AG04449 (cell line): ENCODE data around the gene ZKSCAN2.

Experiments used
- CTCF ChIA-PET: fragments of 350-600 bp; formaldehyde crosslinking; extraction: SDS; loops from one replicate; lab custom pipeline; 2021; ENCODE audit warnings: antibody characterized with exemption; lab: Yijun Ruan, JAX
- POLR2A ChIA-PET: fragments of 400-600, 350-600 bp; formaldehyde crosslinking; extraction: SDS; loops from one replicate; lab custom pipeline; 2020; ENCODE audit warnings: antibody characterized with exemption, inconsistent platforms; lab: Yijun Ruan, JAX
- DNase-seq: peaks from one replicate; pipeline ENCODE4 v3.0.0-alpha.2; 2010; ENCODE audit warnings: low read depth, low spot score
- H3K4me3 ChIP-seq: 2 replicates; pipeline ENCODE4 v1.5.1; 2011; ENCODE audit warnings: low read depth, mild to moderate bottlenecking, control low read depth, low read length
- TF ChIP-seq, protein P1 (sequence below): IDR thresholded peaks from one replicate; pipeline ENCODE4 v1.5.1; 2011; ENCODE audit warnings: mild to moderate bottlenecking, moderate library complexity, low read length, control low read depth, inconsistent platforms; ENCODE audit not compliant: insufficient read depth; ENCODE audit errors: missing control alignments

ZKSCAN2 gene

DNA sequence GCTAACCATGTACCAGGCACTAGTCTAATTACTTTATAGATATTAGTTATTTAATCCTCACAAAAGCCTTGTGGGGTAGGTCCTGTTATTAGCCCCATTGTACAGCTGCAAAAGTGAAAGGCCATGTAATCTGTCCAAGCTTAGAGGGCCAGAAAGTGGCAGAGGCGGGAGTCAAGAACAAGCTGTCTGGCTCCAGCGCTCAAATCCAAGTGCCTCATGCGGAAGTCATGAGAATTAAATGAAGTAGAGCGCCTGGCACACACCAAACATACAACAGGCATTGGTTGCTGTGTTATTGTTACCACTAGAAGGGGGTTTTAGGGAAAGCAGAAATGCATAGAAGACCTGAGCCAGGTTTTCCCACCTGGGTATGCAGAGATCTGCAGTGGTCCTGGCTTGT, 39.7 kb downstream of the ZKSCAN2 start:
- CTCF ChIA-PET, result interaction anchor here (0.8 to 1.9 kb wide), 3 partner anchors 8 to 24 kb away, joined by 3 to 11 read pairs (median 3); no protein-coding TSS in a partner anchor
- DNase-seq, result no peak

DNA sequence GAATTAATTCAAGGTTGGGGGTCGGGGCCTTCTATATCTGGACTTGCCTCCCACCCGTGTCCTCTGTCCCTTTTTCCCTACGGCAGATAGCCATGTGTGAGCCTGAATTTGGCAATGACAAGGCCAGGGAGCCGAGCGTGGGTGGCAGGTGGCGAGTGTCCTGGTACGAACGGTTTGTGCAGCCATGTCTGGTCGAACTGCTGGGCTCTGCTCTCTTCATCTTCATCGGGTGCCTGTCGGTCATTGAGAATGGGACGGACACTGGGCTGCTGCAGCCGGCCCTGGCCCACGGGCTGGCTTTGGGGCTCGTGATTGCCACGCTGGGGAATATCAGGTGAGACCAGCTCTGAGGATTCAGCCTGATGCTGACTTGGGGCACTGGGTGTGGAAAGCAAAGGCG, 40.5 kb downstream of the ZKSCAN2 start:
- DNase-seq, result no peak
- ChIA-PET CTCF (interaction anchor here (1.9 kb wide), 1 partner anchor 9 kb away, joined by 11 read pairs; no protein-coding TSS in a partner anchor), POLR2A (no interaction called here)
- TF ChIP-seq, protein P1, sequence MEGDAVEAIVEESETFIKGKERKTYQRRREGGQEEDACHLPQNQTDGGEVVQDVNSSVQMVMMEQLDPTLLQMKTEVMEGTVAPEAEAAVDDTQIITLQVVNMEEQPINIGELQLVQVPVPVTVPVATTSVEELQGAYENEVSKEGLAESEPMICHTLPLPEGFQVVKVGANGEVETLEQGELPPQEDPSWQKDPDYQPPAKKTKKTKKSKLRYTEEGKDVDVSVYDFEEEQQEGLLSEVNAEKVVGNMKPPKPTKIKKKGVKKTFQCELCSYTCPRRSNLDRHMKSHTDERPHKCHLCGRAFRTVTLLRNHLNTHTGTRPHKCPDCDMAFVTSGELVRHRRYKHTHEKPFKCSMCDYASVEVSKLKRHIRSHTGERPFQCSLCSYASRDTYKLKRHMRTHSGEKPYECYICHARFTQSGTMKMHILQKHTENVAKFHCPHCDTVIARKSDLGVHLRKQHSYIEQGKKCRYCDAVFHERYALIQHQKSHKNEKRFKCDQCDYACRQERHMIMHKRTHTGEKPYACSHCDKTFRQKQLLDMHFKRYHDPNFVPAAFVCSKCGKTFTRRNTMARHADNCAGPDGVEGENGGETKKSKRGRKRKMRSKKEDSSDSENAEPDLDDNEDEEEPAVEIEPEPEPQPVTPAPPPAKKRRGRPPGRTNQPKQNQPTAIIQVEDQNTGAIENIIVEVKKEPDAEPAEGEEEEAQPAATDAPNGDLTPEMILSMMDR, result no peak
- no peak overlapping the region for H3K4me3 ChIP-seq

More for the DNA sequence above, 39.7 kb downstream of the ZKSCAN2 start:
- no peak overlapping the region for H3K4me3 ChIP-seq
- POLR2A ChIA-PET, result no interaction called here
- TF ChIP-seq, protein P1, result no peak

DNA sequence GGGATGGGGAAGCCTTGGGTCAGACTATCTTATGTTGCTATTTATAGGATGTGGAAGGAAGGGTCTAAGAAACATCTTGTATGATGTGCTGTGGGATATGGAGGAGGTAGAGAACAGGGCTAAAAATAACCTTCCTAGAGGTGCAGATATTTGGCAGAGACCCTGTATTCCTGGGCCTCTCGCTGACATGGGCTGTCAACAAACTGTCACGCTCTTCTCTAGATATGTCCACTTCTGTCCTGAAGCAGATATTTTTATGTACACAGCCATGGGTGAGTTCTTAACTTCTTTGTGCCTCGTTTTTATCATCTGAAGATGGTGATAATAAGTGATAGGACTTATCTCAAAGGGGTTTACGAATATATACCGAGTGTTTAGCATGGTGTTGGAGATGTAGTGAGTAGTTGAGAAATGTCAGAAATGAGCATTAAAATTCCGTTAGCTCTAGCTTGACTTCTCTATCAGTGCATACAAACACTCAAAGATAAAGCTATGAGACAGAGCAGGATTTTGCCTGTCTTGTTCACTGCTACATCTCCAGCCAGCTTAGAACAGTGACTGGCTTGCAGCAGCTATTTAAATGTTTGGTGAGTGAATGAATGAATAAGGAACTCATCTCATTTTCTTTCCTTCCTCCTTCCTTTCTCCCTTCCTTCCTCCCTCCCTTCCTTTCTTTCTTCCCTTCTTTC, 43.8 kb downstream of the ZKSCAN2 start:
- no peak for DNase-seq
- POLR2A ChIA-PET, result no interaction called here
- TF ChIP-seq, protein P1, result no peak
- CTCF ChIA-PET, result interaction anchor here (1.4 to 2.6 kb wide), 2 partner anchors 11 to 19 kb away, joined by 4 to 15 read pairs; no protein-coding TSS in a partner anchor
- H3K4me3 ChIP-seq, result no peak overlapping the region

DNA sequence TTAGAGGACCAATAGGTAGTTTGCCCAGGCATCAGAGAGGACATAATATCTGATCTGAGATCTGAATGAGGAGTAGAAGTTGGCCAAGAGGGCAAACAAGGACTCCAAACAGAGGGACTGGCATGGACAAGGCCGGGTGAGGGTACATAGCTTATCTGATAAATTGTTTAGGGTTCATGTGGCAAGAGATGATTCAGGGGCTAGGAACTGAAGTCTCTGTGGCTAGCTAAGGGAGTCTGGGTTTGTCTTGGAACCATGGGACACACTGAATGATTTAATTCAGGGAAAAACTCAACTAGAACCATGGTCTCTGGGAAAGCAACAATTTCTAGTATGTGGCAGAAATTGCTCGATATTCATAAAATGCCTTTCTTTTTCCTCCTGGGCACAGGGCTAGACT, 45.0 kb downstream of the ZKSCAN2 start:
- no peak overlapping the region for H3K4me3 ChIP-seq
- POLR2A ChIA-PET, result no interaction called here
- TF ChIP-seq, protein P1, result no peak
- CTCF ChIA-PET, result no interaction called here
- DNase-seq, result no peak

DNA sequence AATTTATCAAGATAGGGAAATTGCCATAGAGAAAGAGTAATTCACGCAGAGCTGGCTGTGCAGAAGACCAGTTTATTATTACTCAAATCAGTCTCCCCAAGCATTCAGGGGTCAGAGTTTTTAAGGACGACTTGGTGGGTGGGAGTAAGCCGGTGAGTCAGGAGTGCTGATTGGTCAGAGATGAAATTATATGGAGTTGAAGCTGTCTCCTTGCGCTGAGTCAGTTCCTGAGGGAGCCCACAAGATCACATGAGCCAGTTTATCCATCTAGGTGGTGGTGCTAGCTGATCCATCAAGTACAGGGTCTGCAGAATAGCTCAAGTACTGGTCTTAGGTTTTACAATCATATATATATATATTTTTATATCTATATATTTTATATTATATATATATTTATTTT, 46.9 kb downstream of the ZKSCAN2 start:
- H3K4me3 ChIP-seq, result no peak overlapping the region
- CTCF ChIA-PET, result interaction anchor here (1.0 to 9.0 kb wide), 2 partner anchors 8 to 13 kb away, joined by 3 to 77 read pairs; no protein-coding TSS in a partner anchor
- DNase-seq, result no peak
- POLR2A ChIA-PET, result no interaction called here
- TF ChIP-seq, protein P1, result no peak

DNA sequence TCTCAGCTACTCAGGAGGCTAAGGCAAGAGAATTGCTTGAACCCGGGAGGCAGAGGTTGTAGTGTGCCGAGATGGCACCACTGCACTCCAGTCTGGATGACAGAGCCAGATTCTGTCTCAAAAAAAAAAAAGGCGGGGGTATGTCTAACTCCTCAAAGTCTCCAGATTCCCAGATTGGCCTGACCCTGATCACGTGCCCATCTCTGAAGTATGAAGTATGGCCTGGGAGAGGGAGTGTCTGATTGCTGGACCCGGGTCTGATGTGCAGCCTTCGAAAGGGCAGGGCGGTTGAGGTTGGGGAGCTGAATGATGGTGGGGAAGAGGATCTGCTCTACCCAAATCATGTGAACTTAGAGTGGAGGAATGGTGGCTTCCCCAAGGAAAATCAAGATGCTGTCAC, 58.2 kb downstream of the ZKSCAN2 start:
- TF ChIP-seq, protein P1, result no peak
- no peak overlapping the region for H3K4me3 ChIP-seq
- POLR2A ChIA-PET, result no interaction called here
- CTCF ChIA-PET, result interaction anchor here (2.7 kb wide), 1 partner anchor 26 kb away, joined by 13 read pairs; no protein-coding TSS in a partner anchor
- DNase-seq, result no peak
